ENCODE data around the gene ZPR1. TPM values are rescaled to one million over a fixed set of nuclear protein-coding genes. Genes with fewer than 3 reads are reported as not detected.
"Not testable (repeated sequence)": the region's sequence is repeated elsewhere in the genome, so short reads cannot be mapped to it uniquely, and the experiment has no call there.

ZPR1 gene
- polyA plus RNA-seq, 3 donors: 54.0 to 57.0 (median 56.8) TPM

GRCh38 chr11:116778556-116778955 lies 9.3 kb downstream of the ZPR1 start:
- no peak for DNase-seq (ENCODE audit: extremely low read depth in 1 of 11, low read depth in 9 of 11, low spot score in 4 of 11)

- DNase-seq (ENCODE audit: extremely low read depth in 1 of 11, low read depth in 9 of 11, low spot score in 4 of 11): no peak
Observed at GRCh38 chr11:116777056-116777455, 10.8 kb downstream of the ZPR1 start.

- DNase-seq (ENCODE audit: extremely low read depth in 1 of 11, low read depth in 9 of 11, low spot score in 4 of 11): no peak
Observed at GRCh38 chr11:116776522-116776984, 11.3 kb downstream of the ZPR1 start.

- DNase-seq (ENCODE audit: extremely low read depth in 1 of 11, low read depth in 9 of 11, low spot score in 4 of 11): no peak
Observed at GRCh38 chr11:116775975-116776374, 11.8 kb downstream of the ZPR1 start.

- DNase-seq (ENCODE audit: extremely low read depth in 1 of 11, low read depth in 9 of 11, low spot score in 4 of 11): no peak
Observed at GRCh38 chr11:116774661-116775060, 13.2 kb downstream of the ZPR1 start.

GRCh38 chr11:116773203-116774097 lies 14.4 kb downstream of the ZPR1 start:
- peak in 2 of 11 donors; percentile 31 to 56 for DNase-seq (ENCODE audit: extremely low read depth in 1 of 11, low read depth in 9 of 11, low spot score in 4 of 11)

- peak in 9 of 11 donors; percentile 82 to 89 (median 86) for DNase-seq (ENCODE audit: extremely low read depth in 1 of 11, low read depth in 9 of 11, low spot score in 4 of 11)
Observed at GRCh38 chr11:116772443-116773202, 15.2 kb downstream of the ZPR1 start, which contains the start of gene BUD13. Gene BUD13, minus strand, starts transcription at chr11:116772987. Its CDS starts 23 bp downstream, at chr11:116772964.

GRCh38 chr11:116771935-116772334 lies 15.9 kb downstream of the ZPR1 start:
- no peak for DNase-seq (ENCODE audit: extremely low read depth in 1 of 11, low read depth in 9 of 11, low spot score in 4 of 11)

GRCh38 chr11:116762132-116762531 lies 25.7 kb downstream of the ZPR1 start:
- peak in 5 of 11 donors; percentile 18 to 50 (median 42) for DNase-seq (ENCODE audit: extremely low read depth in 1 of 11, low read depth in 9 of 11, low spot score in 4 of 11)

- DNase-seq (ENCODE audit: extremely low read depth in 1 of 11, low read depth in 9 of 11, low spot score in 4 of 11): not testable (repeated sequence)
Observed at GRCh38 chr11:116756044-116756443, 31.8 kb downstream of the ZPR1 start.

GRCh38 chr11:116750070-116750718 lies 37.6 kb downstream of the ZPR1 start:
- DNase-seq (ENCODE audit: extremely low read depth in 1 of 11, low read depth in 9 of 11, low spot score in 4 of 11): no peak

- DNase-seq (ENCODE audit: extremely low read depth in 1 of 11, low read depth in 9 of 11, low spot score in 4 of 11): no peak
Observed at GRCh38 chr11:116742104-116742503, 45.7 kb downstream of the ZPR1 start.

- no peak for DNase-seq (ENCODE audit: extremely low read depth in 1 of 11, low read depth in 9 of 11, low spot score in 4 of 11)
Observed at GRCh38 chr11:116740741-116741140, 47.1 kb downstream of the ZPR1 start.

GRCh38 chr11:116738975-116739374 lies 48.8 kb downstream of the ZPR1 start:
- no peak for DNase-seq (ENCODE audit: extremely low read depth in 1 of 11, low read depth in 9 of 11, low spot score in 4 of 11)

GRCh38 chr11:116736763-116737162 lies 51.1 kb downstream of the ZPR1 start:
- no peak for DNase-seq (ENCODE audit: extremely low read depth in 1 of 11, low read depth in 9 of 11, low spot score in 4 of 11)

GRCh38 chr11:116733969-116734508 lies 53.8 kb downstream of the ZPR1 start:
- no peak for DNase-seq (ENCODE audit: extremely low read depth in 1 of 11, low read depth in 9 of 11, low spot score in 4 of 11)

- no peak for DNase-seq (ENCODE audit: extremely low read depth in 1 of 11, low read depth in 9 of 11, low spot score in 4 of 11)
Observed at GRCh38 chr11:116733043-116733755, 54.6 kb downstream of the ZPR1 start.

GRCh38 chr11:116732271-116733042 lies 55.4 kb downstream of the ZPR1 start:
- peak in 7 of 11 donors; percentile 46 to 66 (median 58) for DNase-seq (ENCODE audit: extremely low read depth in 1 of 11, low read depth in 9 of 11, low spot score in 4 of 11)
